Measurements from ENCODE around the gene COL9A3. TPM values are rescaled to one million over a fixed set of nuclear protein-coding genes. Genes with fewer than 3 reads are reported as not detected.

The COL9A3 gene
- total RNA-seq, 1 experiment from 2014 or later = 41.2 TPM

Small RNAs within 50 kb of the gene (small RNA-seq; reads per million reads assigned to genes)
- not detected for gene DPH3P1

Other genes with a start within 250 kb of the COL9A3 start
- 0.72 TPM in 1 of 2 replicates, not detected in the other for gene SLCO4A1, start 174.5 kb upstream of the COL9A3 start, total RNA-seq (2014; rRNA removed; shearing (Covaris generic); ENCODE audit: low replicate concordance)
- not detected in 2 replicates for gene NTSR1, start 108.2 kb upstream of the COL9A3 start, total RNA-seq (2014; rRNA removed; shearing (Covaris generic); ENCODE audit: low replicate concordance)
- 17.9 and 31.9 TPM in 2 replicates for gene MRGBP, start 20.6 kb upstream of the COL9A3 start, total RNA-seq (2014; rRNA removed; shearing (Covaris generic); ENCODE audit: low replicate concordance)
- gene OGFR, start 12.2 kb upstream of the COL9A3 start, total RNA-seq (2014; rRNA removed; shearing (Covaris generic); ENCODE audit: low replicate concordance) = 23.8 and 99.0 TPM in 2 replicates
- gene TCFL5, start 44.8 kb downstream of the COL9A3 start, total RNA-seq (2014; rRNA removed; shearing (Covaris generic); ENCODE audit: low replicate concordance) = 11.3 and 11.5 TPM in 2 replicates
- gene DIDO1, start 109.5 kb downstream of the COL9A3 start, total RNA-seq (2014; rRNA removed; shearing (Covaris generic); ENCODE audit: low replicate concordance) = 35.4 and 43.4 TPM in 2 replicates
- 31.3 and 48.2 TPM in 2 replicates for gene GID8, start 121.1 kb downstream of the COL9A3 start, total RNA-seq (2014; rRNA removed; shearing (Covaris generic); ENCODE audit: low replicate concordance)
- 15.9 and 22.1 TPM in 2 replicates for gene SLC17A9, start 135.7 kb downstream of the COL9A3 start, total RNA-seq (2014; rRNA removed; shearing (Covaris generic); ENCODE audit: low replicate concordance)
- not detected in 2 replicates for gene BHLHE23, start 189.9 kb downstream of the COL9A3 start, total RNA-seq (2014; rRNA removed; shearing (Covaris generic); ENCODE audit: low replicate concordance)